Activated CD4-positive, alpha-beta T cell treated with anti-CD3 and anti-CD28 coated beads, Interleukin-2, Interleukin-6, amounts not matched to agents 100 ng/mL and 50 ng/mL, durations not matched to agents 16 hours and 8 hours (primary cell): ENCODE results near the gene NUCB1.

ENCODE experiments used
- DNase-seq: peaks from one replicate; pipeline ENCODE4 v3.0.0-alpha.2; 2020

The NUCB1 gene

GRCh38 chr19:48964205-48965039 is 64.3 kb downstream of the NUCB1 start:
- peak; percentile 39 for DNase-seq

GRCh38 chr19:48965040-48965805 is 65.1 kb downstream of the NUCB1 start, which contains the start of gene FTL:
TSS of gene FTL (plus strand) at chr19:48965309. CDS start at chr19:48965508, 199 bp downstream.
- peak; percentile 98 for DNase-seq

- DNase-seq, result peak; percentile 90
Measured at GRCh38 chr19:48965806-48966540, 65.9 kb downstream of the NUCB1 start.

GRCh38 chr19:48966541-48967345 is 66.6 kb downstream of the NUCB1 start:
- peak; percentile 27 for DNase-seq

GRCh38 chr19:48967346-48968178 is 67.5 kb downstream of the NUCB1 start:
- DNase-seq, result peak; percentile 39

- peak; percentile 33 for DNase-seq
Measured at GRCh38 chr19:48968179-48968661, 68.1 kb downstream of the NUCB1 start.

GRCh38 chr19:48968813-48969218 is 68.7 kb downstream of the NUCB1 start:
- DNase-seq, result no peak

- DNase-seq, result no peak
Measured at GRCh38 chr19:48969276-48970138, 69.4 kb downstream of the NUCB1 start.

- DNase-seq, result no peak
Measured at GRCh38 chr19:48970139-48970766, 70.1 kb downstream of the NUCB1 start.

GRCh38 chr19:48970923-48971395 is 70.8 kb downstream of the NUCB1 start:
- peak; percentile 86 for DNase-seq
